Right atrium auricular region (tissue), 2 donors: ENCODE results near the gene ZNF48. TPM values are rescaled to one million over a fixed set of nuclear protein-coding genes. Genes with fewer than 3 reads are reported as not detected.

Experiments
- DNase-seq: peaks from one replicate; pipeline ENCODE4 v3.0.0-alpha.2; 2019; ENCODE audit warnings: low spot score
- H3K27ac ChIP-seq, 2 donors: fragments of 200-600 bp; sonication (generic); 1 replicate in 1 of 2; 2 replicates in 1 of 2; pipeline ENCODE4 v1.5.1; 2016 to 2019
- H3K27me3 ChIP-seq, 2 donors: fragments of 200-600 bp; sonication (generic); one replicate each; pipeline versions ENCODE4 v1.5.1 to v1.6.0; 2017 to 2019
- H3K36me3 ChIP-seq: fragments of 200-600 bp; sonication (generic); one replicate; pipeline ENCODE4 v1.5.1; 2016
- H3K4me1 ChIP-seq, 2 donors: fragments of 200-600 bp; sonication (generic); one replicate each; pipeline versions ENCODE4 v1.5.1 to v1.6.0; 2017 to 2019
- H3K4me3 ChIP-seq, 2 donors: fragments of 200-600 bp; sonication (generic); 1 replicate in 1 of 2; 2 replicates in 1 of 2; pipeline ENCODE4 v1.5.1; 2017 to 2019; ENCODE audit warnings: mild to moderate bottlenecking in 1 of 2, moderate library complexity in 1 of 2
- H3K9me3 ChIP-seq, 2 donors: fragments of 200-600 bp; sonication (generic); one replicate each; pipeline ENCODE4 v1.5.1; 2019
- CTCF ChIP-seq, 2 donors: fragments of 200-600 bp; sonication (generic); IDR thresholded peaks; one replicate each; pipeline ENCODE4 v1.5.1; 2019; ENCODE audit warnings: antibody characterized with exemption in 2 of 2
- total RNA-seq, 2 donors: library from RNA; depleted of rRNA; stranded (reverse); fragments of >200 nt; gene quantifications; one replicate each; pipeline ENCODE4 v1.1.0, GENCODE V29; 2016

Gene ZNF48
- total RNA-seq, 2 donors from 2014 or later = 5.7 to 10.7 TPM

- Histone ChIP-seq H3K4me1 (peaks cover 0 to 6% of the 10 kb centered on the region in 2 donors), H3K36me3 (no peaks in the 10 kb centered on the region), H3K4me3 (no peak overlapping the region), H3K9me3 (no peaks in the 10 kb centered on the region), H3K27me3 (no peaks in the 10 kb centered on the region), H3K27ac (no peak overlapping the region)
- DNase-seq = no peak
- no peak for TF ChIP-seq CTCF (IDR thresholded peaks at IDR 0.05)
Measured at GRCh38 chr16:30434852-30435251, 39.6 kb downstream of the ZNF48 start.

- H3K4me3 ChIP-seq = no peak overlapping the region
- no peak overlapping the region for H3K27ac ChIP-seq
- no peaks in the 10 kb centered on the region for H3K27me3 ChIP-seq
- H3K36me3 ChIP-seq = no peaks in the 10 kb centered on the region
- DNase-seq = no peak
- TF ChIP-seq CTCF (IDR thresholded peaks at IDR 0.05) = no peak
- H3K4me1 ChIP-seq = no peaks in the 10 kb centered on the region
- H3K9me3 ChIP-seq = no peaks in the 10 kb centered on the region
Measured at GRCh38 chr16:30437511-30438046, 42.4 kb downstream of the ZNF48 start.

- peaks cover 8% of the 10 kb centered on the region for H3K36me3 ChIP-seq
- no peaks in the 10 kb centered on the region for H3K4me1 ChIP-seq
- no peaks in the 10 kb centered on the region for H3K27me3 ChIP-seq
- DNase-seq = no peak
- TF ChIP-seq CTCF (IDR thresholded peaks at IDR 0.05) = no peak
- no peak overlapping the region for H3K4me3 ChIP-seq
- no peak overlapping the region for H3K27ac ChIP-seq
- no peaks in the 10 kb centered on the region for H3K9me3 ChIP-seq
Measured at GRCh38 chr16:30438835-30439234, 43.6 kb downstream of the ZNF48 start.

GRCh38 chr16:30439720-30440348 lies 44.6 kb downstream of the ZNF48 start:
- no peak for DNase-seq
- Histone ChIP-seq H3K4me3 (no peak overlapping the region), H3K27me3 (no peaks in the 10 kb centered on the region), H3K9me3 (no peaks in the 10 kb centered on the region), H3K4me1 (peaks cover 0 to 9% of the 10 kb centered on the region in 2 donors), H3K36me3 (peaks cover 15% of the 10 kb centered on the region), H3K27ac (no peak overlapping the region)
- TF ChIP-seq CTCF (IDR thresholded peaks at IDR 0.05) = no peak

- Histone ChIP-seq H3K36me3 (peaks cover 15% of the 10 kb centered on the region), H3K9me3 (no peaks in the 10 kb centered on the region), H3K4me3 (no peak overlapping the region), H3K27me3 (no peaks in the 10 kb centered on the region), H3K4me1 (peaks cover 0 to 18% of the 10 kb centered on the region in 2 donors), H3K27ac (no peak overlapping the region)
- no peak for TF ChIP-seq CTCF (IDR thresholded peaks at IDR 0.05)
- DNase-seq = no peak
Measured at GRCh38 chr16:30443631-30444030, 48.4 kb downstream of the ZNF48 start.
